Activated CD4-positive, alpha-beta T cell treated with anti-CD3 and anti-CD28 coated beads, Interleukin-10, Interleukin-2, amounts not matched to agents 100 ng/mL and 50 ng/mL, durations not matched to agents 16 hours and 8 hours (primary cell): Measurements from ENCODE around the gene SPATA13.
"Not testable (repeated sequence)": the region's sequence is repeated elsewhere in the genome, so short reads cannot be mapped to it uniquely, and the experiment has no call there.

Experiments
- DNase-seq: peaks from one replicate; pipeline ENCODE4 v3.0.0-alpha.2; 2020

SPATA13 gene

GRCh38 chr13:24202215-24202614 lies 41.7 kb downstream of the SPATA13 start:
- no peak for DNase-seq

GRCh38 chr13:24203273-24203672 lies 42.8 kb downstream of the SPATA13 start:
- DNase-seq: no peak

GRCh38 chr13:24203811-24204210 lies 43.3 kb downstream of the SPATA13 start:
- DNase-seq: peak; percentile 57

- DNase-seq: not testable (repeated sequence)
Measured at GRCh38 chr13:24205076-24205475, 44.6 kb downstream of the SPATA13 start.

- DNase-seq: no peak
Measured at GRCh38 chr13:24207841-24208667, 47.5 kb downstream of the SPATA13 start.

- DNase-seq: no peak
Measured at GRCh38 chr13:24209138-24209537, 48.6 kb downstream of the SPATA13 start.

GRCh38 chr13:24212254-24212653 lies 51.7 kb downstream of the SPATA13 start:
- DNase-seq: no peak

- no peak for DNase-seq
Measured at GRCh38 chr13:24212674-24213073, 52.2 kb downstream of the SPATA13 start.

- no peak for DNase-seq
Measured at GRCh38 chr13:24213932-24214331, 53.4 kb downstream of the SPATA13 start.

- DNase-seq: no peak
Measured at GRCh38 chr13:24214528-24214927, 54.0 kb downstream of the SPATA13 start.

- DNase-seq: no peak
Measured at GRCh38 chr13:24215126-24215525, 54.6 kb downstream of the SPATA13 start.

- DNase-seq: no peak
Measured at GRCh38 chr13:24215732-24216131, 55.2 kb downstream of the SPATA13 start.

GRCh38 chr13:24216176-24216575 lies 55.7 kb downstream of the SPATA13 start:
- DNase-seq: no peak

- DNase-seq: not testable (repeated sequence)
Measured at GRCh38 chr13:24216779-24217178, 56.3 kb downstream of the SPATA13 start.

- DNase-seq: peak; percentile 30
Measured at GRCh38 chr13:24217601-24218281, 57.2 kb downstream of the SPATA13 start.

- no peak for DNase-seq
Measured at GRCh38 chr13:24218338-24218737, 57.8 kb downstream of the SPATA13 start.

- no peak for DNase-seq
Measured at GRCh38 chr13:24218977-24219376, 58.5 kb downstream of the SPATA13 start.

- peak; percentile 88 for DNase-seq
Measured at GRCh38 chr13:24220086-24220703, 59.7 kb downstream of the SPATA13 start.

- no peak for DNase-seq
Measured at GRCh38 chr13:24221007-24221406, 60.5 kb downstream of the SPATA13 start.

GRCh38 chr13:24222756-24223155 lies 62.2 kb downstream of the SPATA13 start:
- no peak for DNase-seq

GRCh38 chr13:24223341-24224231 lies 63.1 kb downstream of the SPATA13 start:
- no peak for DNase-seq

- no peak for DNase-seq
Measured at GRCh38 chr13:24224232-24224680, 63.7 kb downstream of the SPATA13 start.

GRCh38 chr13:24225062-24225461 lies 64.5 kb downstream of the SPATA13 start:
- DNase-seq: no peak
